Stomach smooth muscle (tissue), 2 donors: ENCODE results near the gene NR1H2.

Experiments
- H3K27ac ChIP-seq: one replicate; pipeline ENCODE4 v1.7.0; 2013; ENCODE audit warnings: mild to moderate bottlenecking, low read length, inconsistent platforms
- H3K27me3 ChIP-seq, 2 donors: one replicate each; pipeline ENCODE4 v1.7.0; 2013; ENCODE audit warnings: low read length in 2 of 2; ENCODE audit not compliant: insufficient read depth in 2 of 2, control insufficient read depth in 1 of 2
- H3K36me3 ChIP-seq, 2 donors: one replicate each; pipeline ENCODE4 v1.7.0; 2013; ENCODE audit warnings: low read length in 2 of 2; ENCODE audit not compliant: control insufficient read depth in 2 of 2, insufficient read depth in 2 of 2
- H3K4me1 ChIP-seq: one replicate; pipeline ENCODE4 v1.7.0; 2013; ENCODE audit warnings: low read length; ENCODE audit not compliant: control insufficient read depth, insufficient read depth
- H3K4me3 ChIP-seq, 2 donors: one replicate each; pipeline ENCODE4 v1.7.0; 2013; ENCODE audit warnings: low read length in 2 of 2
- H3K9ac ChIP-seq, 2 donors: one replicate each; pipeline ENCODE4 v1.7.0; 2013; ENCODE audit warnings: low read length in 2 of 2, mild to moderate bottlenecking in 1 of 2
- H3K9me3 ChIP-seq, 2 donors: one replicate each; pipeline ENCODE4 v1.7.0; 2013; ENCODE audit warnings: low read length in 2 of 2; ENCODE audit not compliant: control insufficient read depth in 2 of 2
- donor health status: healthy.
- donor health status: Pancreatic carcinoma.

NR1H2 gene

GRCh38 chr19:50362656-50363424 lies 13.4 kb upstream of the NR1H2 start:
- Histone ChIP-seq H3K27me3 (peaks cover 0 to 3% of the 10 kb centered on the region in 2 donors), H3K4me3 (no peak overlapping the region), H3K4me1 (peaks cover 2% of the 10 kb centered on the region), H3K9ac (no peak overlapping the region), H3K36me3 (no peaks in the 10 kb centered on the region), H3K9me3 (no peaks in the 10 kb centered on the region), H3K27ac (no peak overlapping the region)

GRCh38 chr19:50365434-50366306 lies 10.6 kb upstream of the NR1H2 start, which contains the start of gene NAPSA:
TSS of gene NAPSA (minus strand) at chr19:50365639. CDS start at chr19:50365621, 18 bp downstream.
- H3K9me3 ChIP-seq = no peaks in the 10 kb centered on the region
- no peak within 1 kb of the TSS for H3K4me3 ChIP-seq
- no peaks in the 10 kb centered on the region for H3K27me3 ChIP-seq
- no peak within 1 kb of the TSS for H3K27ac ChIP-seq
- H3K36me3 ChIP-seq = no peaks in the 10 kb centered on the region
- H3K4me1 ChIP-seq = peaks cover 2% of the 10 kb centered on the region
- H3K9ac ChIP-seq = no peak within 1 kb of the TSS

DNA sequence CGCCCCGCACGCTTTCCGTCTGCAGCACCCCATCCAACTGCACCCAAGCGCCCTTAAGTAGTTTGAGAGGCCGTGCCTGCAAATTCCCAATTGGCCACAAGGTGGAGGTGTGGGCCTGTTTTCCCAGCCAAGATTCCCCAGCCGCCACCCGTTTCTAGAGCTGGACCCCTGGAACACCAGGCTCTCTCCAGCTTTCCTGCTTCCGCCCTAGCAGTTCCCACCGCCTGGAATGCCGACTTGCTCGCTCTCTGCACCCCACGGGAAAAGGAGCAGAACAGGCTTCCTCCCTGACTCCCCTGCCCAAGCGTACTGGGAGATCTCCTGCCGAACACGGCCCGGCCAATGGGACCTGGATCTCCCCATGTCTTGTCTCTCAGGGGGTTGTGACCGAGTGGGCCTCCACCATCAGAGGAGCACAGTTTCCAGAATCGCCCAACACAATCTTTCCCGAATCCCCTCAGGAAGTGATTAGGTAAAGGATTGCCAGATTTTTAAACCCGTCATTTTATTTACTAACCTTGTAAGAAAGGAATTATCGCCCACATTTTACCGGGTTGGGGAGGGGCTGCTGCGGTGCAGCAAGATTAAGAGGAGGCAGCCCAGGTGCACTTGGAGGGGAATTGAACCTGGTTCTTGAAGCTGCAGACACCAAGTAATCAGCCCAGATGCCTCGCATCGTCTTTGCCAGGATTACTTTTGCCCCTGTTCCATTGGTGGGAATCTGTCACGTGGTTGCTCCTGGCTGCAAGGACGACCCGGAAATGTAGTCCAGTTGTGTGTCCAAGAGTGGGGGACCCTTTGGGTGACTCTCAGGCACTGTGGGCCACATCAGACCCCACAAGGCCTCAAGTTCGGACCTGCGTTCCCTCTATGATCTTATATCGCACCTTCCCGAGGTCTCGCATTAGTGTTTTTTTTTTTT lies 7.3 kb upstream of the NR1H2 start:
- H3K4me1 ChIP-seq = peaks cover 2% of the 10 kb centered on the region
- H3K4me3 ChIP-seq = peak overlapping the region; percentile 82 to 94
- peak overlapping the region; percentile 55 for H3K27ac ChIP-seq
- no peaks in the 10 kb centered on the region for H3K9me3 ChIP-seq
- H3K9ac ChIP-seq = peak overlapping the region; percentile 72 to 73
- H3K36me3 ChIP-seq = no peaks in the 10 kb centered on the region
- no peaks in the 10 kb centered on the region for H3K27me3 ChIP-seq

- no peak overlapping the region for H3K27ac ChIP-seq
- no peaks in the 10 kb centered on the region for H3K9me3 ChIP-seq
- H3K4me1 ChIP-seq = peaks cover 4% of the 10 kb centered on the region
- no peaks in the 10 kb centered on the region for H3K27me3 ChIP-seq
- H3K9ac ChIP-seq = no peak overlapping the region
- no peak overlapping the region for H3K4me3 ChIP-seq
- H3K36me3 ChIP-seq = no peaks in the 10 kb centered on the region
These were observed 4.3 kb upstream of the NR1H2 start for GRCh38 chr19:50371914-50372475.

- H3K9ac ChIP-seq = no peak overlapping the region
- no peaks in the 10 kb centered on the region for H3K27me3 ChIP-seq
- H3K4me3 ChIP-seq = peak overlapping the region in 1 of 2 donors; percentile 49
- no peaks in the 10 kb centered on the region for H3K9me3 ChIP-seq
- peaks cover 19 to 38% of the 10 kb centered on the region in 2 donors for H3K36me3 ChIP-seq
- H3K4me1 ChIP-seq = peaks cover 5% of the 10 kb centered on the region
- no peak overlapping the region for H3K27ac ChIP-seq
These were observed 799 bp downstream of the NR1H2 start for GRCh38 chr19:50377051-50377461.

DNA sequence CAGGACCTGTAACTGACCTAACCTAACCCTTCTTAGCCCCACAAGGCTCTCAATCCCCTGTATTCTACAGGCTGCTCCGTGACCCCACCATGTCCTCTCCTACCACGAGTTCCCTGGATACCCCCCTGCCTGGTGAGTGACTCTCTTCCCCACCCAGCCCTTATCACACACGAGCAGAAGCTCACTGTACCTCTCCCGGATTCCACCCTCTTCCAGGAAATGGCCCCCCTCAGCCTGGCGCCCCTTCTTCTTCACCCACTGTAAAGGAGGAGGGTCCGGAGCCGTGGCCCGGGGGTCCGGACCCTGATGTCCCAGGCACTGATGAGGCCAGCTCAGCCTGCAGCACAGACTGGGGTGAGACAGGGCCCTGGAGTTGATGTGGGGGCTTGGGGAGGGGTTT lies 1.3 kb downstream of the NR1H2 start:
- Histone ChIP-seq H3K27ac (no peak overlapping the region), H3K4me3 (no peak overlapping the region), H3K36me3 (peaks cover 19 to 41% of the 10 kb centered on the region in 2 donors)

GRCh38 chr19:50378169-50378862 lies 2.1 kb downstream of the NR1H2 start:
- Histone ChIP-seq H3K4me1 (peaks cover 5% of the 10 kb centered on the region), H3K27me3 (no peaks in the 10 kb centered on the region), H3K36me3 (peaks cover 19 to 41% of the 10 kb centered on the region in 2 donors), H3K9me3 (no peaks in the 10 kb centered on the region), H3K4me3 (no peak overlapping the region), H3K27ac (no peak overlapping the region), H3K9ac (no peak overlapping the region)

More for the DNA sequence above, 1.3 kb downstream of the NR1H2 start:
- H3K27me3 ChIP-seq = no peaks in the 10 kb centered on the region
- H3K4me1 ChIP-seq = peaks cover 5% of the 10 kb centered on the region
- no peak overlapping the region for H3K9ac ChIP-seq
- no peaks in the 10 kb centered on the region for H3K9me3 ChIP-seq

DNA sequence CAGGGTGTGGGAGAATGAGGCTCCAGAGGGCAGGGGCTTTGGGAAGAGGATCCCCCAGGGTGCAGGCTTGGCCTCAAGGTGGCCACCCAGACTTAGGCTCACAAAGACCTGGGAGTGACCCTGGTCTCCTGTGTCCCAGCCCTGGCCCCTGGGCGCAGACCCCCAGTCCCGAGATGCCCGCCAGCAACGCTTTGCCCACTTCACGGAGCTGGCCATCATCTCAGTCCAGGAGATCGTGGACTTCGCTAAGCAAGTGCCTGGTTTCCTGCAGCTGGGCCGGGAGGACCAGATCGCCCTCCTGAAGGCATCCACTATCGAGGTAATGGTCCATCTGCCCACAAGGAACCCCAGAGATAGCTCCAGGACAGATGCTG lies 2.6 kb downstream of the NR1H2 start:
- Histone ChIP-seq H3K9ac (no peak overlapping the region), H3K4me3 (no peak overlapping the region), H3K27me3 (no peaks in the 10 kb centered on the region), H3K4me1 (peaks cover 9% of the 10 kb centered on the region), H3K9me3 (no peaks in the 10 kb centered on the region), H3K27ac (no peak overlapping the region), H3K36me3 (peaks cover 19 to 41% of the 10 kb centered on the region in 2 donors)

- Histone ChIP-seq H3K4me3 (no peak overlapping the region), H3K27ac (no peak overlapping the region), H3K4me1 (peaks cover 17% of the 10 kb centered on the region), H3K27me3 (no peaks in the 10 kb centered on the region), H3K9me3 (no peaks in the 10 kb centered on the region), H3K9ac (no peak overlapping the region), H3K36me3 (peaks cover 19 to 41% of the 10 kb centered on the region in 2 donors)
These were observed 3.3 kb downstream of the NR1H2 start for GRCh38 chr19:50379602-50380001.
